Measurements from ENCODE around the gene DGCR2.
"Not testable (repeated sequence)": the region's sequence is repeated elsewhere in the genome, so short reads cannot be mapped to it uniquely, and the experiment has no call there.

DGCR2 gene

GRCh38 chr22:18995327-18995711 is 126.9 kb downstream of the DGCR2 start:
- no peak for DNase-seq

GRCh38 chr22:18994701-18995326 is 127.4 kb downstream of the DGCR2 start:
- DNase-seq: no peak

GRCh38 chr22:18994056-18994455 is 128.2 kb downstream of the DGCR2 start:
- DNase-seq: no peak

- no peak for DNase-seq
These were observed 129.5 kb downstream of the DGCR2 start for GRCh38 chr22:18992543-18993198.

- no peak for DNase-seq
These were observed 130.3 kb downstream of the DGCR2 start for GRCh38 chr22:18991821-18992442.

GRCh38 chr22:18991138-18991432 is 131.1 kb downstream of the DGCR2 start:
- no peak for DNase-seq

- DNase-seq: no peak
These were observed 131.7 kb downstream of the DGCR2 start for GRCh38 chr22:18990355-18991137.

GRCh38 chr22:18988958-18989357 is 133.3 kb downstream of the DGCR2 start:
- no peak for DNase-seq

GRCh38 chr22:18987765-18988164 is 134.4 kb downstream of the DGCR2 start:
- no peak for DNase-seq

- DNase-seq: not testable (repeated sequence)
These were observed 135.1 kb downstream of the DGCR2 start for GRCh38 chr22:18987114-18987513.
